HEK293T (cell line): ENCODE measurements around the gene RELT.

ENCODE experiments used
- FOXM1 ChIP-seq: fragments of 450-650 bp; IDR thresholded peaks from 2 replicates; pipeline ENCODE4 v1.6.1; 2017; ENCODE audit warnings: mild to moderate bottlenecking, borderline replicate concordance
- LEF1 ChIP-seq: fragments of 450-650 bp; IDR thresholded peaks from 2 replicates; pipeline ENCODE4 v1.6.1; 2017; ENCODE audit warnings: mild to moderate bottlenecking, borderline replicate concordance
- SP1 ChIP-seq: fragments of 450-650 bp; IDR thresholded peaks from 2 replicates; pipeline ENCODE4 v1.6.1; 2017
- ZNF384 ChIP-seq: fragments of 450-650 bp; IDR thresholded peaks from 2 replicates; pipeline ENCODE4 v1.6.1; 2016

DNA sequence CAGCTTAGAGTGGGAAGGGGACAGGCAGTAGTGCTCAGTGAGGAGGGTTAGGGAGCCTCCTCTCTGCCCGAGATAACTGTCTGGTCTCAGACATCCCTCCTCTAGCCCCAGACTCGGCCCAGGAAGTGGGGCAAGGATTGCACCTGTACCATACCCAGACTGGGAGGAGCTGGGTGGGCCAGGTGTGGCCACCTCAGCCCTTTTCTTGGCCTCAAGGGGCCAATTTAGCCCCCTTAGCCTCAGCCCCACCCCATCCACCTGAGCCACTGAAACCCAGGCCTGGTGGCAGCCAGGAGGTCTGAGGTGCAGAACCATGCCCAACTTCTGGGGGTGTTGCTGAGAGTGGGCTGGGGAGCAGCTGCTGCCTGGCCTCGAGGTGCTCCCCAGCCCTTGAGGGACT lies 6.5 kb downstream of the RELT start:
- TF ChIP-seq ZNF384: no peak
- no peak for TF ChIP-seq LEF1
- TF ChIP-seq FOXM1: no peak
- TF ChIP-seq SP1: no peak
